Prostate gland (tissue), 2 donors: ENCODE results near the gene SF3B6. TPM values are rescaled to one million over a fixed set of nuclear protein-coding genes. Genes with fewer than 3 reads are reported as not detected.
"Not testable (repeated sequence)": the region's sequence is repeated elsewhere in the genome, so short reads cannot be mapped to it uniquely, and the experiment has no call there.

ENCODE experiments used
- DNase-seq: peaks from one replicate; pipeline ENCODE4 v3.0.0-alpha.2; 2019; ENCODE audit warnings: low spot score
- H3K27ac ChIP-seq, 2 donors: fragments of 200-600 bp; sonication (generic); 2 replicates each; pipeline ENCODE4 v1.5.1; 2017 to 2019
- H3K27me3 ChIP-seq: fragments of 200-600 bp; sonication (generic); replicated peaks from 2 replicates; pipeline ENCODE4 v1.5.1; 2019; ENCODE audit not compliant: insufficient read depth
- H3K36me3 ChIP-seq, 2 donors: fragments of 200-600 bp; sonication (generic); 1 replicate in 1 of 2; 2 replicates in 1 of 2; pipeline versions ENCODE4 v1.5.1 to v1.8.1; 2017 to 2019
- H3K4me1 ChIP-seq: fragments of 200-600 bp; sonication (generic); replicated peaks from 2 replicates; pipeline ENCODE4 v1.5.1; 2019
- H3K4me3 ChIP-seq, 2 donors: fragments of 200-600 bp; sonication (generic); 2 replicates each; pipeline ENCODE4 v1.5.1; 2017 to 2019
- H3K9me3 ChIP-seq: fragments of 200-600 bp; sonication (generic); 2 replicates; pipeline ENCODE4 v1.5.1; 2017
- CTCF ChIP-seq, 4 experiments: fragments of 200-600 bp in 2 of 4; fragments of 450-650 bp in 2 of 4; sonication (generic) in 2 of 4; IDR thresholded peaks; 1 replicate in 3 of 4; 2 replicates in 1 of 4; pipeline ENCODE4 v1.5.1; 2016 to 2019; ENCODE audit warnings: antibody characterized with exemption in 4 of 4, mild to moderate bottlenecking in 2 of 4, moderate library complexity in 2 of 4
- POLR2A ChIP-seq: fragments of 450-650 bp; IDR thresholded peaks from one replicate; pipeline ENCODE4 v1.6.1; 2016; ENCODE audit warnings: antibody characterized with exemption, mild to moderate bottlenecking
- POLR2AphosphoS5 ChIP-seq: sonication (generic); formaldehyde crosslinking; IDR thresholded peaks from one replicate; pipeline ENCODE4 v1.6.1; 2017; ENCODE audit warnings: antibody characterized with exemption
- WGBS: methylation state at CpG from one replicate; pipeline ENCODE4 v1.1.5; 2018; 5-methylcytosine and 5-hydroxymethylcytosine counted together
- intact Hi-C: fragments of 100-400 bp; cut with DNase I; formaldehyde crosslinking; loops from one replicate; pipeline ENCODE4 v1.14.2; 2022
- total RNA-seq, 2 donors: library from RNA; depleted of rRNA; stranded (reverse); fragments of >200 nt; gene quantifications; one replicate each; pipeline ENCODE4 v1.1.0, GENCODE V29; 2016

Gene SF3B6
- total RNA-seq, 2 donors from 2014 or later: 78.9 to 79.3 TPM

- H3K36me3 ChIP-seq: no peaks in the 10 kb centered on the region
- no peak for TF ChIP-seq POLR2AphosphoS5
- TF ChIP-seq POLR2A: no peak
- TF ChIP-seq CTCF (IDR thresholded peaks at IDR 0.05): no peak
- no peaks in the 10 kb centered on the region for H3K9me3 ChIP-seq
- H3K4me1 ChIP-seq: peaks cover 3% of the 10 kb centered on the region
- no peak overlapping the region for H3K27ac ChIP-seq
- no peak for DNase-seq
- H3K27me3 ChIP-seq: no peaks in the 10 kb centered on the region
- WGBS: 2% methylated on average over 2 of the region's 2 CpGs
- intact Hi-C loops: no loop called here
- peak overlapping the region; percentile 45 to 66 for H3K4me3 ChIP-seq
These were observed 29.6 kb downstream of the SF3B6 start for GRCh38 chr2:24046599-24046929.

GRCh38 chr2:24045511-24046508, 30.3 kb downstream of the SF3B6 start:
- 83% methylated on average over 11 of the region's 11 CpGs for WGBS
- H3K9me3 ChIP-seq: no peaks in the 10 kb centered on the region
- no peak for DNase-seq
- no peaks in the 10 kb centered on the region for H3K36me3 ChIP-seq
- H3K27me3 ChIP-seq: no peaks in the 10 kb centered on the region
- no peak overlapping the region for H3K27ac ChIP-seq
- H3K4me3 ChIP-seq: no peak overlapping the region
- peaks cover 3% of the 10 kb centered on the region for H3K4me1 ChIP-seq
- TF ChIP-seq POLR2AphosphoS5 (no peak), POLR2A (no peak), CTCF (IDR thresholded peaks at IDR 0.05) (no peak)
- intact Hi-C loops: no loop called here

GRCh38 chr2:24043133-24043532, 33.0 kb downstream of the SF3B6 start:
- H3K27ac ChIP-seq, H3K4me3 ChIP-seq, H3K4me1 ChIP-seq, DNase-seq, H3K9me3 ChIP-seq, H3K27me3 ChIP-seq, intact Hi-C loops: not testable (repeated sequence)
- 89% methylated on average over 6 of the region's 6 CpGs for WGBS
- peaks cover 0 to 11% of the 10 kb centered on the region in 2 donors for H3K36me3 ChIP-seq

- TF ChIP-seq CTCF (IDR thresholded peaks at IDR 0.05) (no peak), POLR2AphosphoS5 (no peak), POLR2A (no peak)
- H3K27ac ChIP-seq: no peak overlapping the region
- no peaks in the 10 kb centered on the region for H3K4me1 ChIP-seq
- no peaks in the 10 kb centered on the region for H3K27me3 ChIP-seq
- 99% methylated on average over 4 of the region's 4 CpGs for WGBS
- no peaks in the 10 kb centered on the region for H3K9me3 ChIP-seq
- peaks cover 0 to 11% of the 10 kb centered on the region in 2 donors for H3K36me3 ChIP-seq
- intact Hi-C loops: no loop called here
- DNase-seq: no peak
- no peak overlapping the region for H3K4me3 ChIP-seq
These were observed 35.6 kb downstream of the SF3B6 start for GRCh38 chr2:24040511-24040910.

- Histone ChIP-seq H3K27me3 (no peaks in the 10 kb centered on the region), H3K4me1 (no peaks in the 10 kb centered on the region), H3K36me3 (peaks cover 0 to 11% of the 10 kb centered on the region in 2 donors), H3K9me3 (no peaks in the 10 kb centered on the region), H3K27ac (no peak overlapping the region), H3K4me3 (no peak overlapping the region)
- DNase-seq: no peak
- intact Hi-C loops: no loop called here
- no peak for TF ChIP-seq POLR2AphosphoS5
- TF ChIP-seq POLR2A: no peak
- WGBS: 93% methylated on average over 9 of the region's 9 CpGs
These were observed 37.2 kb downstream of the SF3B6 start for GRCh38 chr2:24038786-24039499.
